Sciatic nerve (tissue), 2 donors: ENCODE data around the gene SHPK. TPM values are rescaled to one million over a fixed set of nuclear protein-coding genes. Genes with fewer than 3 reads are reported as not detected.

Experiments used
- ATAC-seq: fragments of 200-7000 bp; cut with Tn5 transposase; one replicate; pipeline ENCODE4 v1.9.1; 2020; ENCODE audit warnings: mild to moderate bottlenecking, moderate library complexity
- DNase-seq: peaks from one replicate; pipeline ENCODE4 v3.0.0-alpha.2; 2020; ENCODE audit warnings: low spot score
- intact Hi-C: fragments of 100-400 bp; cut with DNase I; formaldehyde crosslinking; loops from one replicate; pipeline ENCODE4 v1.14.2; 2022
- total RNA-seq: library from RNA; stranded (reverse); fragmentation: NEBNext Ultra II Directional; extraction: Animal tissue kit (Norgen Biotek cat#: 25700); gene quantifications from one replicate; pipeline ENCODE4 v1.2.1, GENCODE V29; 2021
- donor health status: DM: no; HTN: no; CAD: no.
- donor health status: DM: no; HTN: no; CAD: no.

Gene SHPK
- total RNA-seq, 1 donor from 2014 or later, result 17.7 TPM

DNA sequence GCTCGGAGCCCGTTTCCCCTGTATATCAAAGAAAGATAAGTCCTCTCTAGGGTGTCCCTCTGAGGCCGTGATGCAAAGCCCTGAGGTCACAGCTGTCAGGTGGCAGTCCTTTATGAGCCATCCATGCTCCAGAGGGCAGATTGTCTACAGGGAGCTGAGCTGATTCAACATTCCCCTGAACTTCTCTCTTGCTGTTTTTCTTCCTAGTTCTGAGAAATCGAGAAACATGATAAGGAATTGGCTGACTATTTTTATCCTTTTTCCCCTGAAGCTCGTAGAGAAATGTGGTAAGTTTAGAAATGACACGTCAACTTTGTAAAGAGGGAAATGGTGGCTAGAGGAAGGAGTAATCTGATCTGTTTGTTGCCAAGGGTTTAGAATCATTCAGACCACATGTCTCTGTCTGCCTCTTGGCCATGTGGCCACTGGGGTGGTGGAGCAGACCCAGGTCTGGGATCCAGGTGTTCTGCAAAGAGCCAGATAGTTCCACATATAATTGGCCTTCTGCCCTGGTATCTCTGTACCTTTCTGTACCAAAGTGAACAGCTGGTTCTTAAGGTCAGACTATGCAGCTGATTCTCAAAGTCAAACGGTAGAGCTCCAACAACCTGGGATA is 4.0 kb upstream of the SHPK start:
- intact Hi-C loops, result no loop called here
- peak; percentile 8 for ATAC-seq
- DNase-seq, result no peak

GRCh38 chr17:3636908-3637373 is 891 bp upstream of the SHPK start:
- intact Hi-C loops, result no loop called here
- no peak for ATAC-seq
- DNase-seq, result no peak

DNA sequence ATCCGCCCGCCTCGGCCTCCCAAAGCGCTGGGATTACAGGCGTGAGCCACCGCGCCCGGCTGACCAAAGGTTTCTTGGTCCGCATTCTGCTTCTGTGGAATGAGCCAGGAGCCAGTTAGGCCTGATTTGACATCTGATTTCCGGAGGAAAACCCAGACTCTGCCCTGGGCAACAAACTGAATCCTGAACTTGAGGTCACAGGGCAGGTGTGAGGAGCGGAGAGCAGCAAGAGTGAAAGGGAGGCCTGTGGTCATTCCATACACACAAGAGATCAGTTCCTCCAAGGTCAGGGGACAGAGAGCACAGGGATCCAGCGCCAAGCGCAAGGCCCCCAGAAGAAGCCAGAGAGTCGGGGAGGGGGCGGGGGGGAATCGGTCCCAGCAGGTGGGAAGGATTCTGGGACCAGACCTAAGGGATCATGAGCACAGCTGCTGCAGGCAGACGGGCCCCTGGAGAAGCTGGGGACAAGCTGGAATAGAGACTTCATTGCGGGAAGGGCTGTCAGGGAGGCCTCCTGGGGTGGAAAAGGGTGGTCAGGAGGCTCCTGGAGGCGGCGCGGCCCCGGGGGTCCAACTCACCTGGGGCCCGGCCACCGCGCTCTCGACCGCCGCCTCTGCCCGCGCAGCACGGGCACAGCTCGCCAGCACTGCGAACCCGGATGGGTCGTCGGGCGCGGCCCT is 436 bp downstream of the SHPK start:
- intact Hi-C loops, result no loop called here
- ATAC-seq (no peak), DNase-seq (no peak)

DNA sequence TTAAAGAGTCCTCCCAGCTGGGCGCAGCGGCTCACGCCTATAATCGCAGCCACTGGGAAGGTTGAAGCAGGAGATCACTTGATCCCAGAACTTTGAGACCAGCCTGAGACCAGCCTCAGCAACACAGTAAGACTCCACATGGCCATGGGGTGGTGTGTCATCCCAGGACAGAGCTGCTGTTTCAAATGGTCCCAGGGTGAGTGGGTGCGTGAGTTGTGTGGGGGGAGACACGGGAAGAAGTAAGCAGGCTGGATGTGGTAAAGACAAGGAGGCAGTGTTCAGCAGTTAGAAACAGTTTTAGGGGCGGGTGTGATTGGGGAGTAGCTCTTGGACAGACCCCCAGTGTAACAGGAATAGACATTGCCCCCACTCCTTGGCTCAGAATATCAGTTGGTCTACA is 3.8 kb downstream of the SHPK start:
- ATAC-seq (no peak), DNase-seq (no peak)
- intact Hi-C loops, result no loop called here

- DNase-seq (no peak), ATAC-seq (no peak)
- intact Hi-C loops, result no loop called here
Observed at GRCh38 chr17:3630781-3631180, 5.3 kb downstream of the SHPK start.

DNA sequence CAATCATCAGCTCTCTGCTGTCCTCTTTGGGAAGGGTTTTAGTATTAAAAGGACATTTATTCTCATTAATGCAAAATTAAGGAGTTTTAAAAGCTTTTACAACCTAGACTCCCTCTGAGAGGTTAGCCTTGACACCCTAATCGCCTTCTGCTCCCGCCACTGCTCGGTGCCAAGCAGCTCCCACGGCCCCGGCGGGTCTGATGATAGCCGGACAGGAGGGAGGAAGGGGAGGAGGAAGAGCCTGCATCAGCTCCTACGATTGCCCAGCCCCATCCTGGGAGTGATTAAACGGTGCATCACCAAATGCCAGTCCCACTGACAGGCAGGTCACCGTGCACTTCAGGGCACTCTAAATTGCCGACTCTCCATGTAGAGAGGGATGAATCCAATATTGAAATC is 8.3 kb downstream of the SHPK start:
- intact Hi-C loops, result no loop called here
- ATAC-seq (no peak), DNase-seq (no peak)

DNA sequence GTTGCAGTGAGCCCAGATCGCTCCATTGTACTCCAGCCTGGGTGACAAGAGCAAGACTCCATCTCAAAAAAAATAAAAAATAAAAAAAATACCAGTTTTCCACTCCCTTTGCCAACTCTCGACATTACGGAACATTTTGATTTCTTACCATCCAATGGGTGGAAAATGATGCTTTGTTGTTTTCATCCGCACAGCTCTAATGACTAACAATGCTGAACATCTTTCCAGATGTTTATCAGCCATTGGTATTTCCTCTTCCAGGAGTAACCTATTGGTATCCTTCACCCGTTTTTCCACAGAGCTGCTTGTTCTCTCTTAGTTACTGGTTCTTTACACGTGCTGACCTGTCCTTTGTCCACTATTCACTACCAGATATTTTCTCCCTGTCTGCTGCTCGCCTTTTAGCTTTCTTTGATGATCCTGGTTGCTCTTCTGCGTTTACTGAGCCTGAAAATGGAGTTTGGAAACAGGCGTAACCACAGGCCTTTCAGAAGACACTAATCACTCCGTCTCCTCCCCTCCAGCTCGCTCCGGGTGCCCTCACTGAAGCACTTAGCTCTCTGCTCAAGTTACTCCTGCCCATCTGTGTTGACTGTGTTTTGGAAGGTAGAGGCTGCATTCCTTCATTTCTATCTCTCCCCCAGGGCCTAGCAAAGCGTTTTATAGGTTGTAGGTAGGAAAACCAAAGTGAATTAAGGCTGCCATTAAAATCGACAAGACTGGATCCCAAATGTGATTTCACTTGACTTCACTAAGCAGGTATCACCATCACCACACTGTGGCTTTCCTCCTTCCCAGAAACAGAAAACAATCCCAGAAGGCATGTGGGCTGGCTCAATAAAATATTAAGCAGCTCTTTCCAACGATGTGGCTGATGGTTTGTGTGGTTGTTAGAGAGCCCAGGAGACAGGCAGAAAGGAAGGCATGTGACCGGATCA is 8.9 kb downstream of the SHPK start:
- ATAC-seq (no peak), DNase-seq (no peak)
- intact Hi-C loops, result no loop called here

GRCh38 chr17:3622977-3623594 is 13.0 kb downstream of the SHPK start:
- no peak for ATAC-seq
- intact Hi-C loops, result no loop called here
- no peak for DNase-seq

GRCh38 chr17:3621146-3621720 is 14.8 kb downstream of the SHPK start:
- DNase-seq (no peak), ATAC-seq (no peak)
- intact Hi-C loops, result no loop called here

GRCh38 chr17:3615160-3615870 is 20.7 kb downstream of the SHPK start:
- DNase-seq (no peak), ATAC-seq (no peak)
- intact Hi-C loops, result no loop called here

GRCh38 chr17:3613124-3613523 is 22.9 kb downstream of the SHPK start:
- DNase-seq (no peak), ATAC-seq (no peak)
- intact Hi-C loops, result no loop called here

DNA sequence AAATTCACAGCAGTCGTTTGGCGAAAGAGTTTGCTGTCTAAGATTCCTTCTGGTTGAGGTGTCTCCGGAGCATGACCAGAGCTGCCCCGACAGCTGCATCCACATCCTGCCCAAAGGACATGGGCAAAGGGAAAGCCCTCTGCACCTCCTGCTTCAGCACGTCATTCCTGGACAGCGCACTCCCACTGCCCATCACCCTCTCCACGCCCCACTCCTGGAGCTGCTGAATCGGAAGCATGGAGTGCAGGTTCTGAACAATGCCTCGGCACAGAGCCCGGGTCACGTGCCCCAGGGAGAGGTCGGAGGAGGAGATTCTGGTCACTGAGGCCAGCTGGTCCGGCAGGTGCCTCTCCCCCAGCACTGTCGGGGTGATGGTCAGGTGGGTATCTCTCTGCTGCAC is 25.5 kb downstream of the SHPK start:
- intact Hi-C loops, result no loop called here
- ATAC-seq (no peak), DNase-seq (no peak)

GRCh38 chr17:3609689-3610088 is 26.4 kb downstream of the SHPK start:
- intact Hi-C loops, result no loop called here
- ATAC-seq, result no peak
- no peak for DNase-seq

- ATAC-seq, result no peak
- intact Hi-C loops, result no loop called here
- no peak for DNase-seq
Observed at GRCh38 chr17:3603870-3604259, 32.2 kb downstream of the SHPK start.

GRCh38 chr17:3603119-3603869 is 32.8 kb downstream of the SHPK start:
- no peak for ATAC-seq
- intact Hi-C loops, result no loop called here
- no peak for DNase-seq

DNA sequence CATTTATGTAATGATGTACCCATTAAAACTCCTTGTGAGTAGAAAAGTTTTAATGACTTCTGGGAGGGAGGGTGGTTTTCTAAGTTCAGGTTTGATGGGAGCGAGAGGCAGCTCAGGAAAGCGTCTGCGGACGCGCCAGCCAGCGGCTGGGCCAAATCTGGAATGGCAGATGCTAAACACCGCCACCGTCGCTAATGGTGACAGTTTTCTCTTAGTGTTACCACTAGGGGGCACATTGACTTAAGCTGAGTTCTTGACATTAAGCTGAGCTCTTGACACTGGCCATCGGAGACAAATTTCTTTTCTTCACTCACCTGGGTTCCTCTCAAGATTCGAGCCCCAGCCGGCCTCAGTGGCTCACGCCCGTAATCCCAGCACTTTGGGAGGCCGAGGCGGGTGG is 33.6 kb downstream of the SHPK start:
- intact Hi-C loops, result no loop called here
- ATAC-seq, result peak; percentile 46

GRCh38 chr17:3600529-3601205 is 35.4 kb downstream of the SHPK start:
- intact Hi-C loops, result no loop called here
- no peak for ATAC-seq

More for the DNA sequence above, 33.6 kb downstream of the SHPK start:
- no peak for DNase-seq

More at GRCh38 chr17:3600529-3601205, 35.4 kb downstream of the SHPK start:
- no peak for DNase-seq
